CD14-positive monocyte (primary cell): Measurements from ENCODE around the gene LRRC74A. TPM values are rescaled to one million over a fixed set of nuclear protein-coding genes. Genes with fewer than 3 reads are reported as not detected.
A peak's percentile ranks its signal among the peaks of the same experiment; 100 is the strongest.

Experiments
- DNase-seq, 3 donors: peaks; one replicate each; pipeline ENCODE4 v3.0.0-alpha.2; 2011 to 2022
- H2AFZ ChIP-seq: 2 replicates; pipeline ENCODE4 v1.6.0; 2012; ENCODE audit warnings: mild to moderate bottlenecking, low read depth, low read length, inconsistent platforms; ENCODE audit not compliant: insufficient read depth, poor library complexity, severe bottlenecking
- H3K27ac ChIP-seq, 2 donors: 1 replicate in 1 of 2; 2 replicates in 1 of 2; pipeline ENCODE4 v1.5.1; 2012 to 2013; ENCODE audit warnings: low read length in 2 of 2, control low read depth in 1 of 2, inconsistent platforms in 1 of 2, low read depth in 1 of 2, mild to moderate bottlenecking in 1 of 2
- H3K27me3 ChIP-seq, 2 donors: one replicate each; pipeline versions ENCODE4 v1.6.0 to v1.6.1; 2011 to 2013; ENCODE audit warnings: low read length in 2 of 2; ENCODE audit not compliant: control insufficient read depth in 2 of 2, insufficient read depth in 2 of 2
- H3K36me3 ChIP-seq, 2 donors: replicated peaks in 1 of 2; 1 replicate in 1 of 2; 2 replicates in 1 of 2; pipeline versions ENCODE4 v1.5.1 to v1.6.1; 2012 to 2013; ENCODE audit warnings: low read length in 2 of 2, control low read depth in 1 of 2, inconsistent platforms in 1 of 2, mild to moderate bottlenecking in 1 of 2; ENCODE audit not compliant: insufficient read depth in 2 of 2, control insufficient read depth in 1 of 2
- H3K4me1 ChIP-seq, 2 donors: 1 replicate in 1 of 2; 2 replicates in 1 of 2; pipeline versions ENCODE4 v1.5.1 to v1.6.1; 2012 to 2013; ENCODE audit warnings: low read length in 2 of 2, control low read depth in 1 of 2, inconsistent platforms in 1 of 2, mild to moderate bottlenecking in 1 of 2, moderate library complexity in 1 of 2; ENCODE audit not compliant: insufficient read depth in 2 of 2, control insufficient read depth in 1 of 2
- H3K4me2 ChIP-seq: replicated peaks from 2 replicates; pipeline ENCODE3; 2012; ENCODE audit warnings: low read length, moderate library complexity, mild to moderate bottlenecking; ENCODE audit not compliant: poor library complexity, severe bottlenecking; ENCODE audit errors: extremely low read depth
- H3K4me3 ChIP-seq, 3 experiments: fragments of 200-600 bp in 1 of 3; sonication (generic) in 1 of 3; replicated peaks in 1 of 3; 1 replicate in 2 of 3; 2 replicates in 1 of 3; pipeline ENCODE4 v1.5.1; 2011 to 2013; ENCODE audit warnings: low read length in 3 of 3, mild to moderate bottlenecking in 3 of 3, control low read depth in 2 of 3, low read depth in 2 of 3, inconsistent platforms in 1 of 3, moderate library complexity in 1 of 3
- H3K79me2 ChIP-seq: 2 replicates; pipeline ENCODE4 v1.6.0; 2012; ENCODE audit warnings: mild to moderate bottlenecking, control low read depth, inconsistent platforms, low read length, moderate library complexity; ENCODE audit not compliant: insufficient read depth
- H3K9ac ChIP-seq: 2 replicates; pipeline ENCODE4 v1.6.0; 2017; ENCODE audit warnings: low read length, mild to moderate bottlenecking; ENCODE audit not compliant: insufficient read depth, poor library complexity, severe bottlenecking
- H3K9me3 ChIP-seq, 2 donors: replicated peaks in 1 of 2; 1 replicate in 1 of 2; 2 replicates in 1 of 2; pipeline versions ENCODE4 v1.5.1 to v1.6.1; 2012 to 2013; ENCODE audit warnings: low read length in 2 of 2, control low read depth in 1 of 2; ENCODE audit not compliant: control insufficient read depth in 1 of 2, insufficient read depth in 1 of 2
- H4K20me1 ChIP-seq: 2 replicates; pipeline ENCODE4 v1.6.0; 2012; ENCODE audit warnings: mild to moderate bottlenecking, low read length, control low read depth, moderate library complexity; ENCODE audit not compliant: insufficient read depth
- H3K27ac Mint-ChIP-seq, 7 donors: one replicate each; pipeline ENCODE4 v1.8.0; 2020; ENCODE audit warnings: mild to moderate bottlenecking in 7 of 7, mixed read lengths in 7 of 7, moderate library complexity in 6 of 7, inconsistent platforms in 2 of 7
- H3K27me3 Mint-ChIP-seq, 3 donors: one replicate each; pipeline ENCODE4 v1.8.0; 2021 to 2022; ENCODE audit warnings: low read depth in 3 of 3, mild to moderate bottlenecking in 3 of 3, mixed read lengths in 3 of 3, moderate library complexity in 3 of 3, inconsistent platforms in 1 of 3
- H3K36me3 Mint-ChIP-seq, 2 donors: one replicate each; pipeline ENCODE4 v1.8.0; 2020; ENCODE audit warnings: mixed read lengths in 2 of 2, inconsistent platforms in 1 of 2, mild to moderate bottlenecking in 1 of 2
- H3K4me1 Mint-ChIP-seq: one replicate; pipeline ENCODE4 v1.8.0; 2020; ENCODE audit warnings: mild to moderate bottlenecking, mixed read lengths
- H3K4me3 Mint-ChIP-seq, 2 donors: one replicate each; pipeline ENCODE4 v1.8.0; 2020; ENCODE audit warnings: mild to moderate bottlenecking in 2 of 2, mixed read lengths in 2 of 2, moderate library complexity in 1 of 2
- H3K9me3 Mint-ChIP-seq, 7 donors: one replicate each; pipeline ENCODE4 v1.8.0; 2020 to 2022; ENCODE audit warnings: mixed read lengths in 7 of 7, mild to moderate bottlenecking in 6 of 7, moderate library complexity in 6 of 7, inconsistent platforms in 2 of 7
- CTCF ChIP-seq: fragments of 200-600 bp; IDR thresholded peaks from one replicate; pipeline ENCODE4 v1.8.0; 2022; ENCODE audit warnings: antibody characterized with exemption, mild to moderate bottlenecking
- WGBS: methylation state at CpG from one replicate; pipeline ENCODE4 v1.1.5; 2013; ENCODE audit warnings: missing lambda C conversion rate; ENCODE audit not compliant: insufficient coverage; 5-methylcytosine and 5-hydroxymethylcytosine counted together
- intact Hi-C, 2 donors: fragments of 100-400 bp; cut with micrococcal nuclease; formaldehyde crosslinking; loops; one replicate each; pipeline versions ENCODE4 v1.15.0 to v1.15.1; 2023
- polyA plus RNA-seq, 3 donors: library from polyadenylated mRNA; depleted of rRNA in 1 of 3; unstranded in 2 of 3; stranded (reverse) in 1 of 3; fragments of 300-500 nt in 2 of 3; fragments of >200 nt in 1 of 3; fragmentation: Illumina TruSeq in 2 of 3; gene quantifications; 1 replicate in 2 of 3; 2 replicates in 1 of 3; pipeline ENCODE4 v1.2.3, GENCODE V29; 2012 to 2021

The LRRC74A gene
- polyA plus RNA-seq, 3 donors = 0.24 TPM; not detected in 2

GRCh38 chr14:76855066-76855465 is 28.9 kb downstream of the LRRC74A start:
- Mint-ChIP-seq H3K4me3 (no peak overlapping the region), H3K4me1 (peaks cover 4% of the 10 kb centered on the region), H3K27me3 (peaks cover 0 to 2% (median 0%) of the 10 kb centered on the region in 3 donors), H3K9me3 (peaks cover 0 to 7% (median 0%) of the 10 kb centered on the region in 7 donors), H3K36me3 (peaks cover 15 to 21% of the 10 kb centered on the region in 2 donors), H3K27ac (peak overlapping the region in 2 of 7 donors; percentile 15 to 21)
- H3K9me3 ChIP-seq = no peaks in the 10 kb centered on the region
- H3K9ac ChIP-seq = no peak overlapping the region
- TF ChIP-seq CTCF = no peak
- 100% methylated on average over 1 of the region's 2 CpGs for WGBS
- H4K20me1 ChIP-seq = no peaks in the 10 kb centered on the region
- H3K4me1 ChIP-seq = no peaks in the 10 kb centered on the region
- DNase-seq = no peak
- H3K36me3 ChIP-seq = no peaks in the 10 kb centered on the region
- no peaks in the 10 kb centered on the region for H3K79me2 ChIP-seq
- no peak overlapping the region for H2AFZ ChIP-seq
- H3K4me3 ChIP-seq = no peak overlapping the region
- no peaks in the 10 kb centered on the region for H3K27me3 ChIP-seq
- no peak overlapping the region for H3K4me2 ChIP-seq
- no peak overlapping the region for H3K27ac ChIP-seq
- intact Hi-C loops = no loop called here

- 90% methylated on average over 1 of the region's 1 CpG for WGBS
- H4K20me1 ChIP-seq = no peaks in the 10 kb centered on the region
- peak overlapping the region in 1 of 7 donors; percentile 9 for H3K27ac Mint-ChIP-seq
- H3K4me1 ChIP-seq = peaks cover 0 to 3% of the 10 kb centered on the region in 2 donors
- no peaks in the 10 kb centered on the region for H3K79me2 ChIP-seq
- no peaks in the 10 kb centered on the region for H3K27me3 ChIP-seq
- intact Hi-C loops = no loop called here
- peaks cover 13% of the 10 kb centered on the region for H3K4me1 Mint-ChIP-seq
- H3K9me3 Mint-ChIP-seq = peaks cover 0 to 7% (median 0%) of the 10 kb centered on the region in 7 donors
- DNase-seq = no peak
- TF ChIP-seq CTCF = no peak
- no peak overlapping the region for H3K9ac ChIP-seq
- no peak overlapping the region for H3K27ac ChIP-seq
- no peak overlapping the region for H3K4me2 ChIP-seq
- no peaks in the 10 kb centered on the region for H3K9me3 ChIP-seq
- no peak overlapping the region for H2AFZ ChIP-seq
- H3K4me3 ChIP-seq = no peak overlapping the region
- peaks cover 20 to 22% of the 10 kb centered on the region in 2 donors for H3K36me3 Mint-ChIP-seq
- H3K36me3 ChIP-seq = no peaks in the 10 kb centered on the region
- H3K4me3 Mint-ChIP-seq = no peak overlapping the region
- H3K27me3 Mint-ChIP-seq = peaks cover 0 to 2% (median 0%) of the 10 kb centered on the region in 3 donors
These were observed 30.6 kb downstream of the LRRC74A start for GRCh38 chr14:76856769-76857168.
